Ishikawa (cell line): Measurements from ENCODE around the gene CAMTA1.

Experiments
- CEBPB ChIP-seq: IDR thresholded peaks from 2 replicates; pipeline ENCODE4 v1.6.1; 2012
- CREB1 ChIP-seq: IDR thresholded peaks from 2 replicates; pipeline ENCODE4 v1.6.1; 2012; ENCODE audit warnings: low read depth
- EGR1 ChIP-seq: IDR thresholded peaks from 2 replicates; pipeline ENCODE4 v1.6.1; 2012
- EP300 ChIP-seq: IDR thresholded peaks from 2 replicates; pipeline ENCODE4 v1.6.1; 2012; ENCODE audit warnings: borderline replicate concordance
- FOXM1 ChIP-seq: IDR thresholded peaks from 2 replicates; pipeline ENCODE4 v1.6.1; 2012; ENCODE audit warnings: low read depth, borderline replicate concordance
- MAX ChIP-seq: IDR thresholded peaks from 2 replicates; pipeline ENCODE4 v1.6.1; 2012
- NFIC ChIP-seq: IDR thresholded peaks from 2 replicates; pipeline ENCODE4 v1.6.1; 2012
- RAD21 ChIP-seq: IDR thresholded peaks from 2 replicates; pipeline ENCODE4 v1.6.1; 2012; ENCODE audit warnings: low read depth
- REST ChIP-seq: IDR thresholded peaks from 2 replicates; pipeline ENCODE4 v1.6.1; 2012; ENCODE audit warnings: low read depth, mild to moderate bottlenecking
- TAF1 ChIP-seq: IDR thresholded peaks from 2 replicates; pipeline ENCODE4 v1.6.1; 2012; ENCODE audit warnings: low read depth, mild to moderate bottlenecking
- TCF12 ChIP-seq: IDR thresholded peaks from 2 replicates; pipeline ENCODE4 v1.6.1; 2012; ENCODE audit warnings: low read depth
- TEAD4 ChIP-seq: IDR thresholded peaks from 2 replicates; pipeline ENCODE4 v1.6.1; 2012
- USF1 ChIP-seq: IDR thresholded peaks from 2 replicates; pipeline ENCODE4 v1.6.1; 2012
- YY1 ChIP-seq: IDR thresholded peaks from 2 replicates; pipeline ENCODE4 v1.6.1; 2012; ENCODE audit warnings: low read depth
- ZBTB7A ChIP-seq: IDR thresholded peaks from 2 replicates; pipeline ENCODE4 v1.6.1; 2012; ENCODE audit warnings: low read depth

The CAMTA1 gene

GRCh38 chr1:6891781-6892579, 106.7 kb downstream of the CAMTA1 start:
- no peak for TF ChIP-seq EP300
- no peak for TF ChIP-seq TEAD4
- TF ChIP-seq FOXM1: no peak
- no peak for TF ChIP-seq EGR1
- no peak for TF ChIP-seq CREB1

- TF ChIP-seq REST: no peak
- no peak for TF ChIP-seq YY1
- TF ChIP-seq EP300: no peak
- TF ChIP-seq ZBTB7A: no peak
Observed at GRCh38 chr1:6893388-6893787, 108.1 kb downstream of the CAMTA1 start.

- TF ChIP-seq MAX (no peak), ZBTB7A (no peak), USF1 (no peak), EGR1 (no peak), CEBPB (no peak), TEAD4 (no peak), RAD21 (no peak), TAF1 (no peak), EP300 (no peak), REST (no peak), FOXM1 (no peak), NFIC (no peak), YY1 (no peak), TCF12 (no peak), CREB1 (no peak)
Observed at GRCh38 chr1:6897138-6897537, 111.9 kb downstream of the CAMTA1 start.

- TF ChIP-seq FOXM1 (no peak), TEAD4 (no peak), RAD21 (no peak), NFIC (no peak), CREB1 (no peak), EP300 (no peak), EGR1 (no peak), REST (no peak), CEBPB (no peak), USF1 (no peak), ZBTB7A (no peak)
Observed at GRCh38 chr1:6898974-6899539, 113.8 kb downstream of the CAMTA1 start.

- TF ChIP-seq NFIC (no peak), EP300 (no peak), TCF12 (no peak), CEBPB (no peak), CREB1 (no peak), USF1 (no peak), FOXM1 (no peak), YY1 (no peak), EGR1 (no peak), REST (no peak), RAD21 (no peak), TAF1 (no peak), MAX (no peak), ZBTB7A (no peak), TEAD4 (no peak)
Observed at GRCh38 chr1:6899621-6900020, 114.4 kb downstream of the CAMTA1 start.
